ENCODE results near the gene EME2. TPM values are rescaled to one million over a fixed set of nuclear protein-coding genes. Genes with fewer than 3 reads are reported as not detected.

The EME2 gene
- total and polyA plus RNA-seq, 7 donors = 2.6 to 11.3 (median 5.2) TPM

DNA sequence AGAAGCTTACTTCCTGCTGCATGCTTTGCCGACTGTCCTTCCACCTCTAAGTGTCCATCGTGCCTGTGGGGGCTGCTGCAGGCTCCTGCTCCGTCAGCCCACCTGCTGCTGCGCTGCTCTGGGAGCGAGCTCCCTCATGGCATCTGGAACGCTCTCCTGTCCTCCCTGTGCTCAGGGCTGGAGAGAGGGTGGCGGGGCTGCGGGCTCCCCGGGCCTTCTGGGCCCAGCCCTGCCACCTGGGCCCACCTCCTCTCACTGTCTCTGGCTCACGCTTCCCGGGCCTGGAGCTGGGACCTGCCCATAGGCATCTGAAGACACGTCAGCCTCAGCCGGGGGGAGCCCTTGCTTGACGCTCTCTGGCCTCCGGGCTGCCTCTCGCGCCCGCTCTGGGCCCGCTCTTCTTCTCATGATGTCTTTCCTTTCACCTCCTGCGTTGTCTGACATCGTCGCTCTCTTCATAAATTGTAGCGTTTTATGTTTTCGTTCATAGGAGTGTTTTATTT is 28.2 kb upstream of the EME2 start:
- Histone ChIP-seq H3K4me3 (no peak overlapping the region), H3K27me3 (ENCODE audit: insufficient read depth in 3 of 3, low read length in 2 of 3) (no peaks in the 10 kb centered on the region), H3K4me1 (no peaks in the 10 kb centered on the region), H3K36me3 (ENCODE audit: insufficient read depth in 1 of 2, low read depth in 1 of 2) (peaks cover 0 to 70% of the 10 kb centered on the region in 2 donors), H3K27ac (no peak overlapping the region), H3K9me3 (no peaks in the 10 kb centered on the region)
- ATAC-seq (no peak), DNase-seq (no peak)
- 85 to 91% (median 90%) methylated on average over 22 to 24 of the region's 24 CpGs for WGBS, 3 donors
- intact Hi-C loops (cut with DNase I) = no loop called here
- TF ChIP-seq, protein P1, sequence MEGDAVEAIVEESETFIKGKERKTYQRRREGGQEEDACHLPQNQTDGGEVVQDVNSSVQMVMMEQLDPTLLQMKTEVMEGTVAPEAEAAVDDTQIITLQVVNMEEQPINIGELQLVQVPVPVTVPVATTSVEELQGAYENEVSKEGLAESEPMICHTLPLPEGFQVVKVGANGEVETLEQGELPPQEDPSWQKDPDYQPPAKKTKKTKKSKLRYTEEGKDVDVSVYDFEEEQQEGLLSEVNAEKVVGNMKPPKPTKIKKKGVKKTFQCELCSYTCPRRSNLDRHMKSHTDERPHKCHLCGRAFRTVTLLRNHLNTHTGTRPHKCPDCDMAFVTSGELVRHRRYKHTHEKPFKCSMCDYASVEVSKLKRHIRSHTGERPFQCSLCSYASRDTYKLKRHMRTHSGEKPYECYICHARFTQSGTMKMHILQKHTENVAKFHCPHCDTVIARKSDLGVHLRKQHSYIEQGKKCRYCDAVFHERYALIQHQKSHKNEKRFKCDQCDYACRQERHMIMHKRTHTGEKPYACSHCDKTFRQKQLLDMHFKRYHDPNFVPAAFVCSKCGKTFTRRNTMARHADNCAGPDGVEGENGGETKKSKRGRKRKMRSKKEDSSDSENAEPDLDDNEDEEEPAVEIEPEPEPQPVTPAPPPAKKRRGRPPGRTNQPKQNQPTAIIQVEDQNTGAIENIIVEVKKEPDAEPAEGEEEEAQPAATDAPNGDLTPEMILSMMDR (IDR thresholded peaks at IDR 0.05) = no peak

DNA sequence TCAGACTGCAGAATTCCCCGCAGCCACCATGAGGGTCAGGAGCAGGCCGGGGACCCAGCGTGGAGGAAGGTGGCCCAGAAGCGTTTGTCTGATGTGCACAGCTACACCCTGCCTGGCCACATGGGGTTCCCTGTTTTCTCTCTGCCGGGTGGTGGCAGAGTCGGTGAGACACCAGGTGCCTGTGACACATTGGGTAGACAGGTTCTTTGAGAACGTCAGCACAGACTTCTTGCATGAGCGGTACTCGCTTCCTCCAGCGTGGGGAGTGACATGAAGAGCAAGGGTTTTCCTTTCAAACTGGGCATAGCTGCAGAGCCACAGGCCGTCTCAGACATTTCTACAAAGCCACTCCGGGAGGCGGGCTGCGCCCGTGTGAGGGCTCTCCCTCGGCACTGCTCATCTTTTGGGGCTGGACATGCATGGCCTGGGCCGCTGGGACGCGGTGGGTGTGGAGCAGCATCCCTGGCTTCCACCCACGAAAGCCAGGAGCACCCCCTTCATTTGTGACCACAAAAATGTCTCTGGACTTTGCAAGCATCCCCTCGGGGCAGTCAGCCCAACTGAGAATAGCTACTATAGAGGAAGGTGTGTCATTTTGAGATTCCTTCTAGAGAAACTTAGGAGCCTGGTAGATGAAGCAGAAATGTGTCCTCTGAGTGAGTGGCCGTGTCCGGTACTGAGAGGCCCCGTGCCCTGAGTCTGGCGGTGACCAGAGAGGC is 27.3 kb upstream of the EME2 start:
- no peaks in the 10 kb centered on the region for H3K4me1 ChIP-seq
- DNase-seq = no peak
- TF ChIP-seq, protein P1 (IDR thresholded peaks at IDR 0.05) = no peak

DNA sequence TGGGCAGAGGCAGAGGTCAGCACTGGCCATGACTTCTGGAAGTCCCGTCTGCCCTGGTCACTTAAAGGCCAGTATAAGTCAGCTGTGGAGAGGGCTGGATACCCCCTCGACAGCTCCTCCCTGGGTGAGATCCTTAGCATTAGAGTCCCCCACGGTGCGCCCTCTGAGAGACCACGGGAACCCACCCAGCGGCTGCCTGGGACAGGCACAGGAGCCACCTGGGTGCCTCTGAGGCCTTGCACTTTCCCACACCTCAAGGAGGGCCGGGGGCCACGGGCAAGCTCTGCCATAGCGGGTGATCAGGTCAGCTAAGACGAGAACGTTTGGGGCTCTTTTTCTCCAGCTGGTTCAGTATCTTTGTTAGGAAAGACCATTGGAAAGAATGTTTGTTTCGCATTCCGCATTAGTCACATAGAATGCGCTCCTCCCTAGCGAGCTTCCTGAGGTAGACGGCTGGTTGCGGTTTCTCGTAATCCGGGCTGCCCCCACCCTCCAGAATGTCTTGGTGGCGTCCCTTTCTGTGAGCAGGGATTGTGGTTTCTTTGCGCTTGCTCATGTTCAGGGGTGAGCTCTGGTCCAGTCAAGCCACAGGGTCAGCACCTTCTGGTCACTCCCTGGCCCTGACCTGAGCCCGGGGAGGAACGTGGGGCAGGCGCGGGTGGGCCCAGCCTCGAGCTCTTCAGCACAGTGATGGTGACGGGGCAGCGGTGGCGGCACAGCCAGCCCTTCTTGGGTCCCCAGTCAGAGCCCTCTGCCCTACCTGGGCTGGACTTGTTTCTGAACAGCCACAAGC is 26.5 kb upstream of the EME2 start:
- TF ChIP-seq, protein P1 (IDR thresholded peaks at IDR 0.05) = no peak

More for the DNA sequence above, 27.3 kb upstream of the EME2 start:
- Histone ChIP-seq H3K9me3 (no peaks in the 10 kb centered on the region), H3K27ac (no peak overlapping the region), H3K36me3 (ENCODE audit: insufficient read depth in 1 of 2, low read depth in 1 of 2) (peaks cover 0 to 79% of the 10 kb centered on the region in 2 donors), H3K4me3 (no peak overlapping the region), H3K27me3 (ENCODE audit: insufficient read depth in 3 of 3, low read length in 2 of 3) (no peaks in the 10 kb centered on the region)
- intact Hi-C loops (cut with DNase I) = no loop called here
- WGBS, 3 donors = 84 to 86% (median 84%) methylated on average over 25 of the region's 25 CpGs
- no peak for ATAC-seq

DNA sequence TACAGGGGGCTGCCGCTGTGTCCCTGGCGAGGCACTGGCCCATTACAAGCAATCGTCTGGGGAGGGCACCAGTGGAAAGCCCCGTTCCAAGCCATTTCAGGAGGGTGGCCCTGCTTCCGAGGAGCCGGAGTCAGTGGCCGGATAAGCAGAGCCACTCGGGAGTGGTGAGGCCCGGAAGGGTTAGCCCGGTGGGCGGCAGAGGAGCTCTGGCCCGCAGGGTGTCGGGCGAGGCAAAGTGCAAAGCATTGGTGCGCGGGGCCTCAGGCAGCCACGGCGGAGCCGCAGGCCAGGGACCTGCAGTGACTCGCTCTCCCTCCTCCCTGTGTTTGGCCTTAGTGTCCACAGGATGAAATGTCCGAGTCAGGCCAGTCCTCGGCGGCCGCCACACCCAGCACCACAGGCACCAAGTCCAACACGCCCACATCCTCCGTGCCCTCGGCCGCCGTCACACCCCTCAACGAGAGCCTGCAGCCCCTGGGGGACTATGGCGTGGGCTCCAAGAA is 25.9 kb upstream of the EME2 start:
- DNase-seq (no peak), ATAC-seq (peak in 1 of 4 donors; percentile 11)
- no peaks in the 10 kb centered on the region for H3K27me3 ChIP-seq (ENCODE audit: insufficient read depth in 3 of 3, low read length in 2 of 3)
- 90 to 92% (median 90%) methylated on average over 29 to 31 of the region's 31 CpGs for WGBS, 3 donors
- no peak overlapping the region for H3K4me3 ChIP-seq
- TF ChIP-seq, protein P1 (IDR thresholded peaks at IDR 0.05) = no peak
- intact Hi-C loops (cut with DNase I) = no loop called here
- peaks cover 0 to 88% of the 10 kb centered on the region in 2 donors for H3K36me3 ChIP-seq (ENCODE audit: insufficient read depth in 1 of 2, low read depth in 1 of 2)
- no peak overlapping the region for H3K27ac ChIP-seq
- H3K4me1 ChIP-seq = no peaks in the 10 kb centered on the region
- H3K9me3 ChIP-seq = no peaks in the 10 kb centered on the region

More for the DNA sequence above, 26.5 kb upstream of the EME2 start:
- no peak for DNase-seq
- Histone ChIP-seq H3K36me3 (ENCODE audit: insufficient read depth in 1 of 2, low read depth in 1 of 2) (peaks cover 0 to 81% of the 10 kb centered on the region in 2 donors), H3K27me3 (ENCODE audit: insufficient read depth in 3 of 3, low read length in 2 of 3) (no peaks in the 10 kb centered on the region), H3K9me3 (no peaks in the 10 kb centered on the region), H3K4me1 (no peaks in the 10 kb centered on the region), H3K4me3 (no peak overlapping the region), H3K27ac (no peak overlapping the region)
- 75 to 83% (median 80%) methylated on average over 29 of the region's 29 CpGs for WGBS, 3 donors
- peak in 1 of 4 donors; percentile 18 for ATAC-seq
- intact Hi-C loops (cut with DNase I) = no loop called here

All from psoas muscle (tissue), 8 donors.